ENCODE data around the gene POLDIP2. TPM values are rescaled to one million over a fixed set of nuclear protein-coding genes. Genes with fewer than 3 reads are reported as not detected.

Gene POLDIP2
- total and polyA plus RNA-seq, 2 donors (not counting 3 experiments of a cell fraction or from before 2014, with no cell fraction given): 82.6 to 85.2 TPM

- peaks cover 0 to 2% of the 10 kb centered on the region in 2 experiments for H3K36me3 ChIP-seq (ENCODE audit: control insufficient read depth in 2 of 2, extremely low read depth in 1 of 2, insufficient read depth in 2 of 2, low read length in 2 of 2)
- CTCF ChIA-PET: interaction anchor here (1.5 kb wide), 1 partner anchor 28 kb away, joined by 7 read pairs; no protein-coding TSS in a partner anchor
- FAIRE-seq: no peak
- no peaks in the 10 kb centered on the region for H3K79me2 ChIP-seq (ENCODE audit: control insufficient read depth, insufficient read depth, low read length)
- no peak overlapping the region for H3K4me2 ChIP-seq (ENCODE audit: insufficient read depth, low read length)
- H3K9ac ChIP-seq (replicated peaks; ENCODE audit: extremely low read depth, insufficient read depth, low read length): no peak overlapping the region
- no peak overlapping the region for H2AFZ ChIP-seq (ENCODE audit: low read depth, low read length)
- no peaks in the 10 kb centered on the region for H3K9me1 ChIP-seq (replicated peaks; ENCODE audit: control insufficient read depth, extremely low read depth, insufficient read depth, low read length)
- H4K20me1 ChIP-seq (replicated peaks; ENCODE audit: control insufficient read depth, extremely low read depth, insufficient read depth, low read length): no peaks in the 10 kb centered on the region
- TF ChIP-seq JUN (IDR thresholded peaks at IDR 0.05; ENCODE audit: borderline replicate concordance, insufficient read depth, insufficient read length, low read depth) (no peak), MYC (IDR thresholded peaks at IDR 0.05; ENCODE audit: low read depth, low read length) (no peak), POLR2AphosphoS5 (IDR thresholded peaks at IDR 0.05; ENCODE audit: insufficient read depth, low read depth, low read length) (no peak), FOS (IDR thresholded peaks at IDR 0.05; ENCODE audit: borderline replicate concordance, insufficient read depth, low read length) (no peak), EZH2 (IDR thresholded peaks at IDR 0.05; ENCODE audit: borderline replicate concordance, low read depth, low read length, severe bottlenecking) (no peak), GATA2 (IDR thresholded peaks at IDR 0.05; ENCODE audit: insufficient read depth, insufficient read length, low read depth, low read length) (no peak), POLR2A (IDR thresholded peaks at IDR 0.05; ENCODE audit: low read depth, low read length) (no peak), MAX (IDR thresholded peaks at IDR 0.05; ENCODE audit: insufficient read depth, insufficient read length) (no peak)
- TF ChIP-seq, protein P1, sequence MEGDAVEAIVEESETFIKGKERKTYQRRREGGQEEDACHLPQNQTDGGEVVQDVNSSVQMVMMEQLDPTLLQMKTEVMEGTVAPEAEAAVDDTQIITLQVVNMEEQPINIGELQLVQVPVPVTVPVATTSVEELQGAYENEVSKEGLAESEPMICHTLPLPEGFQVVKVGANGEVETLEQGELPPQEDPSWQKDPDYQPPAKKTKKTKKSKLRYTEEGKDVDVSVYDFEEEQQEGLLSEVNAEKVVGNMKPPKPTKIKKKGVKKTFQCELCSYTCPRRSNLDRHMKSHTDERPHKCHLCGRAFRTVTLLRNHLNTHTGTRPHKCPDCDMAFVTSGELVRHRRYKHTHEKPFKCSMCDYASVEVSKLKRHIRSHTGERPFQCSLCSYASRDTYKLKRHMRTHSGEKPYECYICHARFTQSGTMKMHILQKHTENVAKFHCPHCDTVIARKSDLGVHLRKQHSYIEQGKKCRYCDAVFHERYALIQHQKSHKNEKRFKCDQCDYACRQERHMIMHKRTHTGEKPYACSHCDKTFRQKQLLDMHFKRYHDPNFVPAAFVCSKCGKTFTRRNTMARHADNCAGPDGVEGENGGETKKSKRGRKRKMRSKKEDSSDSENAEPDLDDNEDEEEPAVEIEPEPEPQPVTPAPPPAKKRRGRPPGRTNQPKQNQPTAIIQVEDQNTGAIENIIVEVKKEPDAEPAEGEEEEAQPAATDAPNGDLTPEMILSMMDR (IDR thresholded peaks at IDR 0.05; ENCODE audit: extremely low read depth in 1 of 2, insufficient read depth in 1 of 2, low read depth in 1 of 2, low read length in 2 of 2): no peak
- H3K4me3 ChIP-seq (replicated peaks in 1 of 3; ENCODE audit: insufficient read depth in 1 of 3, low read depth in 1 of 3, low read length in 3 of 3): no peak overlapping the region
- H3K9me3 ChIP-seq (replicated peaks; ENCODE audit: control insufficient read depth, insufficient read depth, low read length): no peaks in the 10 kb centered on the region
- H3K27ac ChIP-seq (ENCODE audit: insufficient read depth, low read depth, low read length): no peak overlapping the region
- POLR2A ChIA-PET: interaction anchor here (0.6 kb wide), 1 partner anchor 8 kb away, joined by 3 read pairs; no protein-coding TSS in a partner anchor
- intact Hi-C loops (cut with micrococcal nuclease) (no loop called here), dilution Hi-C loops (cut with MboI; ENCODE audit: extremely low pct_ligation_motif_present, low sequenced_read_pairs) (no loop called here)
- BruUV-seq (replicated peaks): no TSS peak
- no peak for DNase-seq (ENCODE audit: low read depth, low spot score)
- H3K4me1 ChIP-seq (ENCODE audit: control insufficient read depth, extremely low read depth, insufficient read depth, low read length): peaks cover 3% of the 10 kb centered on the region
- H3K27me3 ChIP-seq (ENCODE audit: control insufficient read depth in 2 of 2, insufficient read depth in 2 of 2, low read length in 2 of 2): peaks cover 4 to 12% of the 10 kb centered on the region in 2 experiments
Measured at GRCh38 chr17:28388106-28388505, 30.8 kb upstream of the POLDIP2 start.

All from endothelial cell of umbilical vein (primary cell).